Fibroblast of gingiva (primary cell): Measurements from ENCODE around the gene CCDC40.

ENCODE experiments used
- DNase-seq: peaks from one replicate; pipeline ENCODE4 v3.0.0-alpha.2; 2011; ENCODE audit warnings: low read depth

CCDC40 gene

GRCh38 chr17:80116276-80116920 is 80.0 kb downstream of the CCDC40 start:
- DNase-seq: no peak

- no peak for DNase-seq
These were observed 80.5 kb downstream of the CCDC40 start for GRCh38 chr17:80116921-80117380.

GRCh38 chr17:80117491-80118401 is 81.3 kb downstream of the CCDC40 start:
- no peak for DNase-seq

- no peak for DNase-seq
These were observed 82.3 kb downstream of the CCDC40 start for GRCh38 chr17:80118601-80119270.

- DNase-seq: no peak
These were observed 82.9 kb downstream of the CCDC40 start for GRCh38 chr17:80119271-80119791.

- DNase-seq: no peak
These were observed 83.4 kb downstream of the CCDC40 start for GRCh38 chr17:80119839-80120238.

- no peak for DNase-seq
These were observed 85.7 kb downstream of the CCDC40 start for GRCh38 chr17:80122026-80122575.

GRCh38 chr17:80122926-80123505 is 86.6 kb downstream of the CCDC40 start:
- no peak for DNase-seq

- DNase-seq: no peak
These were observed 87.3 kb downstream of the CCDC40 start for GRCh38 chr17:80123791-80124190.

- DNase-seq: no peak
These were observed 88.0 kb downstream of the CCDC40 start for GRCh38 chr17:80124351-80124981.

GRCh38 chr17:80125656-80126448 is 89.4 kb downstream of the CCDC40 start:
- DNase-seq: peak; percentile 95

- peak; percentile 78 for DNase-seq
These were observed 89.9 kb downstream of the CCDC40 start for GRCh38 chr17:80126449-80126715.

- DNase-seq: peak; percentile 23
These were observed 92.6 kb downstream of the CCDC40 start for GRCh38 chr17:80129006-80129565.

GRCh38 chr17:80130992-80131391 is 94.5 kb downstream of the CCDC40 start:
- DNase-seq: no peak

GRCh38 chr17:80132906-80133625 is 96.6 kb downstream of the CCDC40 start:
- no peak for DNase-seq

GRCh38 chr17:80133626-80133970 is 97.2 kb downstream of the CCDC40 start:
- DNase-seq: no peak

GRCh38 chr17:80137131-80137530 is 100.7 kb downstream of the CCDC40 start:
- DNase-seq: no peak

GRCh38 chr17:80138856-80139426 is 102.5 kb downstream of the CCDC40 start:
- no peak for DNase-seq

- DNase-seq: no peak
These were observed 105.2 kb downstream of the CCDC40 start for GRCh38 chr17:80141463-80142165.
